MCF 10A (cell line): Measurements from ENCODE around the gene P4HB. TPM values are rescaled to one million over a fixed set of nuclear protein-coding genes. Genes with fewer than 3 reads are reported as not detected.

ENCODE experiments used
- Bru-seq: library from RNA; stranded (reverse); fragments of 400-500 nt; gene quantifications from one replicate; lab custom pipeline; 2021; lab: Mats Ljungman, UMichigan
- BruChase-seq, 2 experiments: library from RNA; stranded (reverse); fragments of 400-500 nt; gene quantifications; one replicate each; lab custom pipeline; 2021; lab: Mats Ljungman, UMichigan
- BruUV-seq: library from RNA; stranded (reverse); fragments of 400-500 nt; replicated peaks from 2 replicates; lab custom pipeline; 2021; lab: Mats Ljungman, UMichigan
- CTCF ChIA-PET: fragments of 300-600 bp; sonication (Branson Sonifier 250); formaldehyde crosslinking; extraction: SDS; loops from one replicate; lab custom pipeline; 2021; ENCODE audit warnings: antibody characterized with exemption, inconsistent platforms; lab: Yijun Ruan, JAX
- POLR2A ChIA-PET: fragments of 300-600, 350-650 bp; sonication (Branson Sonifier 250); formaldehyde crosslinking; extraction: SDS; loops from one replicate; lab custom pipeline; 2020; ENCODE audit warnings: antibody characterized with exemption, inconsistent platforms; lab: Yijun Ruan, JAX
- DNase-seq: peaks from one replicate; pipeline ENCODE4 v3.0.0-alpha.2; 2018; ENCODE audit not compliant: unreplicated experiment
- H3K27ac Mint-ChIP-seq: one replicate; pipeline ENCODE4 v1.8.0; 2022; ENCODE audit warnings: mild to moderate bottlenecking, low read depth, mixed read lengths; ENCODE audit not compliant: unreplicated experiment
- H3K27me3 Mint-ChIP-seq: one replicate; pipeline ENCODE4 v1.8.0; 2022; ENCODE audit warnings: mixed read lengths; ENCODE audit not compliant: insufficient read depth, unreplicated experiment
- H3K36me3 Mint-ChIP-seq: one replicate; pipeline ENCODE4 v1.8.0; 2022; ENCODE audit warnings: mild to moderate bottlenecking, moderate library complexity, mixed read lengths; ENCODE audit not compliant: insufficient read depth, unreplicated experiment
- H3K4me1 Mint-ChIP-seq: one replicate; pipeline ENCODE4 v1.8.0; 2022; ENCODE audit warnings: mixed read lengths; ENCODE audit not compliant: insufficient read depth, unreplicated experiment
- H3K4me3 Mint-ChIP-seq: one replicate; pipeline ENCODE4 v1.8.0; 2022; ENCODE audit warnings: mild to moderate bottlenecking, moderate library complexity, mixed read lengths; ENCODE audit not compliant: unreplicated experiment
- H3K9me3 Mint-ChIP-seq: one replicate; pipeline ENCODE4 v1.8.0; 2022; ENCODE audit warnings: mixed read lengths; ENCODE audit not compliant: unreplicated experiment
- intact Hi-C: fragments of 100-400 bp; cut with micrococcal nuclease; formaldehyde crosslinking; loops from 2 replicates; pipeline ENCODE4 v1.14.1; 2022
- long read RNA-seq: library from polyadenylated mRNA; stranded (forward); transcript quantifications from one replicate; pipeline ENCODE4 v2.0.0, GENCODE V29; 2022
- total RNA-seq: library from RNA; stranded (reverse); gene quantifications from 2 replicates; pipeline ENCODE4 v1.2.3, GENCODE V29; 2022
- TF ChIP-seq, protein P1 (sequence below): fragments of 200-600 bp; IDR thresholded peaks from one replicate; pipeline ENCODE4 v1.8.0; 2022; ENCODE audit warnings: antibody characterized with exemption, mild to moderate bottlenecking; ENCODE audit not compliant: unreplicated experiment

The P4HB gene
- total RNA-seq: 894 and 1,111 TPM in 2 replicates
- percentile 93 among the genes with signal in this experiment for Bru-seq, nascent RNA
- percentile 98 among the genes with signal in this experiment for BruChase-seq, experiment 1, labeled RNA remaining after a 6-hour chase
- BruChase-seq, experiment 2, labeled RNA remaining after a 2-hour chase: percentile 97 among the genes with signal in this experiment
- long read RNA-seq, transcript P4HB-208 (2 exons, 914 nt): minor isoform, 5 of 1,527 reads
- long read RNA-seq, transcript P4HB-210 (5 exons, 765 nt): minor isoform, 12 of 1,527 reads
- long read RNA-seq, transcript P4HB-201 (11 exons, 2,603 nt): major isoform, 1,323 of 1,527 reads
- long read RNA-seq, transcript P4HB-215 (3 exons, 493 nt): minor isoform, 8 of 1,527 reads
- long read RNA-seq, partial matches to known transcripts: 73 of 1,527 reads
- long read RNA-seq, other reads (novel, unspliced or antisense): 103 of 1,527 reads

- no TSS peak for BruUV-seq
- Mint-ChIP-seq H3K27me3 (no peaks in the 10 kb centered on the region), H3K4me1 (peaks cover 37% of the 10 kb centered on the region), H3K9me3 (no peaks in the 10 kb centered on the region), H3K36me3 (peaks cover 82% of the 10 kb centered on the region), H3K4me3 (peak within 1 kb of the TSS; percentile 89), H3K27ac (peak within 1 kb of the TSS; percentile 98)
- POLR2A ChIA-PET: interaction anchor here (0.6 to 2.5 kb wide), 31 partner anchors 9 to 633 kb away, joined by 3 to 27 read pairs (median 6); partner anchors contain the start of genes ARHGDIA, ARL16, CENPX and FASN
- TF ChIP-seq, protein P1, sequence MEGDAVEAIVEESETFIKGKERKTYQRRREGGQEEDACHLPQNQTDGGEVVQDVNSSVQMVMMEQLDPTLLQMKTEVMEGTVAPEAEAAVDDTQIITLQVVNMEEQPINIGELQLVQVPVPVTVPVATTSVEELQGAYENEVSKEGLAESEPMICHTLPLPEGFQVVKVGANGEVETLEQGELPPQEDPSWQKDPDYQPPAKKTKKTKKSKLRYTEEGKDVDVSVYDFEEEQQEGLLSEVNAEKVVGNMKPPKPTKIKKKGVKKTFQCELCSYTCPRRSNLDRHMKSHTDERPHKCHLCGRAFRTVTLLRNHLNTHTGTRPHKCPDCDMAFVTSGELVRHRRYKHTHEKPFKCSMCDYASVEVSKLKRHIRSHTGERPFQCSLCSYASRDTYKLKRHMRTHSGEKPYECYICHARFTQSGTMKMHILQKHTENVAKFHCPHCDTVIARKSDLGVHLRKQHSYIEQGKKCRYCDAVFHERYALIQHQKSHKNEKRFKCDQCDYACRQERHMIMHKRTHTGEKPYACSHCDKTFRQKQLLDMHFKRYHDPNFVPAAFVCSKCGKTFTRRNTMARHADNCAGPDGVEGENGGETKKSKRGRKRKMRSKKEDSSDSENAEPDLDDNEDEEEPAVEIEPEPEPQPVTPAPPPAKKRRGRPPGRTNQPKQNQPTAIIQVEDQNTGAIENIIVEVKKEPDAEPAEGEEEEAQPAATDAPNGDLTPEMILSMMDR: no peak
- intact Hi-C loops: loop anchor here (10.0 kb wide), 1 partner anchor 55 kb away; the partner anchor contains the start of genes PCYT2 and SIRT7
- DNase-seq: peak; percentile 13
- CTCF ChIA-PET: interaction anchor here (0.6 kb wide), 1 partner anchor 259 kb away, joined by 3 read pairs; no protein-coding TSS in a partner anchor
These were observed at the start of gene P4HB for GRCh38 chr17:81859906-81860755. Gene P4HB, minus strand, starts transcription at chr17:81860535. Its CDS starts 64 bp downstream, at chr17:81860471.

DNA sequence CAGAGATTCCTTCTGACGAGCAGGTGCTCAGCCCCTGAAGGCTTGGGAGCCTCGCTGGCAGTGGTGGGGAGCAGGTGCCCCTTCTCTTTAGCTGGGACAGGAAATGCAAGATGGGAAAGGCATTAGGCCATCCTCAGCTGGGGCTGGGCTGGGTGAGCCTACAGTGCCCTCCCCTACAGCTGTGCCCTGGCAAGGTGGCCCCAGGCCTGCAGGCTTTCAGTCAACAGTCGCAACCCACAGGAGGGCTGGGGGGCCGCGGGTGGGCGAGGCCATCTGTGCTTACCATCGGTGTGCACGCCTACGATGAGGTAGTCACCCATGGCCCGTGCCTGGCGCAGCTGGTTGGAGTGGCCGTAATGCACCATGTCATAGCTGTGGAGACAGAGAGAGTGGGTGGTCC, 48.9 kb upstream of the P4HB start:
- Mint-ChIP-seq H3K4me1 (peaks cover 20% of the 10 kb centered on the region), H3K4me3 (no peak overlapping the region), H3K27me3 (no peaks in the 10 kb centered on the region), H3K9me3 (no peaks in the 10 kb centered on the region), H3K36me3 (peaks cover 32% of the 10 kb centered on the region), H3K27ac (no peak overlapping the region)
- intact Hi-C loops: no loop called here
- ChIA-PET CTCF (interaction anchor here (0.5 to 1.0 kb wide), 2 partner anchors 12 to 184 kb away, joined by 3 to 4 read pairs; no protein-coding TSS in a partner anchor), POLR2A (interaction anchor here (0.6 to 1.2 kb wide), 3 partner anchors 11 to 93 kb away, joined by 3 read pairs; no protein-coding TSS in a partner anchor)
- TF ChIP-seq, protein P1: no peak
- no TSS peak for BruUV-seq
- no peak for DNase-seq

- Mint-ChIP-seq H3K27me3 (no peaks in the 10 kb centered on the region), H3K4me3 (no peak overlapping the region), H3K36me3 (peaks cover 30% of the 10 kb centered on the region), H3K27ac (no peak overlapping the region), H3K4me1 (peaks cover 20% of the 10 kb centered on the region), H3K9me3 (no peaks in the 10 kb centered on the region)
- TF ChIP-seq, protein P1: no peak
- ChIA-PET POLR2A (interaction anchor here (1.2 kb wide), 1 partner anchor 42 kb away, joined by 3 read pairs; no protein-coding TSS in a partner anchor), CTCF (no interaction called here)
- BruUV-seq: no TSS peak
- no peak for DNase-seq
- intact Hi-C loops: no loop called here
These were observed 48.5 kb upstream of the P4HB start for GRCh38 chr17:81908793-81909192.
